IPS-20b (cell line): ENCODE results near the gene LMX1A.

ENCODE experiments used
- H3K27ac ChIP-seq: one replicate; pipeline ENCODE4 v1.5.1; 2013; ENCODE audit warnings: low read length
- H3K27me3 ChIP-seq: 2 replicates; pipeline ENCODE4 v1.6.1; 2013; ENCODE audit warnings: mild to moderate bottlenecking, low read length, inconsistent platforms; ENCODE audit not compliant: insufficient read depth
- H3K36me3 ChIP-seq: 2 replicates; pipeline ENCODE4 v1.6.1; 2013; ENCODE audit warnings: low read depth, mild to moderate bottlenecking, inconsistent platforms, low read length, moderate library complexity; ENCODE audit not compliant: insufficient read depth
- H3K4me1 ChIP-seq: 2 replicates; pipeline ENCODE4 v1.6.1; 2013; ENCODE audit warnings: mild to moderate bottlenecking, control low read depth, inconsistent platforms, low read length, moderate library complexity; ENCODE audit not compliant: insufficient read depth
- H3K4me3 ChIP-seq: 2 replicates; pipeline ENCODE4 v1.5.1; 2013; ENCODE audit warnings: mild to moderate bottlenecking, low read length, inconsistent platforms
- H3K9ac ChIP-seq: 2 replicates; pipeline ENCODE4 v1.6.1; 2013; ENCODE audit warnings: low read depth, mild to moderate bottlenecking, inconsistent platforms, low read length, moderate library complexity
- H3K9me3 ChIP-seq: 2 replicates; pipeline ENCODE4 v1.6.1; 2013; ENCODE audit warnings: mild to moderate bottlenecking, low read depth, low read length, inconsistent platforms; ENCODE audit not compliant: insufficient read depth

LMX1A gene

DNA sequence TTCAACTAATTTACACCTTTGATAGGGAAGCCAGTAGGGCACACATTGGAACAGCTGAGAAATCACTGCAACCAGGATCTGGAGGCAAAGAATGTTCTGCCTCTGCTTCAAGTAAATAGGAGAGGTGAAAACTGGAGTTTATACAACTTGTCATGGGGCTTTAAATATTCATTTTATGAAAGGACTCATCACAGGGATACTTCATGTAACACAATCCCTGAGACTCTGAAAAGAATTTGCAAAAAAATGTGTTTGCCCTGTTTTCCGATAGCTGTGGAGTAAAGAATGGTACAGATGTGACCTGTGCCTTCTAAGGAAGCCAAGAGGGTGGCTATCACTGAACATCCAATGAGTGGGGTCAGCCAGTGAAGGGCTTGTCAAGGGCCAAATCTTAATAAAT, 152.0 kb downstream of the LMX1A start:
- Histone ChIP-seq H3K9ac (no peak overlapping the region), H3K36me3 (no peaks in the 10 kb centered on the region), H3K9me3 (no peaks in the 10 kb centered on the region), H3K27ac (no peak overlapping the region), H3K4me1 (no peaks in the 10 kb centered on the region), H3K4me3 (no peak overlapping the region), H3K27me3 (no peaks in the 10 kb centered on the region)

DNA sequence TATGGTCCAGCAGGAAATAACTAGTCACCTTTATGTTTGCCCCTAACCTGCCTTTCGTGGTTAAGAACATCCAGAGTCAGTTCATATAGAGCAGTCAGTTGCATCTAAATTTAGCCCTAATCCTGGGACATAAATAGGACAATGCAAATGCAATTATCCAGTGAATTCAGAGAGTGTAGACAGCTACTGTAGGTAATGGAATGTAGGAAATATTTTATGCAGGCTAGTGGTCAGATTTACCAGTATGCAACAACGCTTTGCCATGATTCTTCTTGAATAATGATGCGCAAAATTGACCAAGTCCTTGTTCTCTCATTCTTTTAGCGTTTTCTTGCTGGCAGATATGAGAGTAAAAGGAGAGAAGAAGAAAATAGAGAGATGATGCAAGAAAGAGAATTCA, 165.4 kb downstream of the LMX1A start:
- H3K27ac ChIP-seq: no peak overlapping the region
- H3K27me3 ChIP-seq: no peaks in the 10 kb centered on the region; the same call in 1 of the 2 replicates
- no peaks in the 10 kb centered on the region for H3K4me1 ChIP-seq
- H3K9me3 ChIP-seq: no peaks in the 10 kb centered on the region
- no peak overlapping the region for H3K4me3 ChIP-seq
- no peaks in the 10 kb centered on the region for H3K36me3 ChIP-seq
- H3K9ac ChIP-seq: no peak overlapping the region

DNA sequence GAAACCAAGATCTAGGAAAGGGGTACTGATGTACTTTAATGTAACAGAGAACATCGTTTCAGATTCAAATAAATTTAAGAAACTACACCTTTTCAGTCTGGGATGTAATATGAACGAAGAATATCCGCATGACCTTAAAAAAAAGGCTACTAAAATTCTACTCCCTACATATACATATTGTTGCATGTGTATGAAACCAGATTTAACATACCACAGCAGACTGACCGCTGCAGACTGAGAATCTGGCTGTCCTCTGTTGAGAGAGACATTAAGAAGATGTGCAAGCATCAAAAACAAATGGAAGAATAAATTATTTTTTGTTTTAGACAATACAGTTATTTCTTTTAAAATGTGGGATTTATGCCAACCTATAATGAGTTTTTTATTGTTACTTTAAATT, 166.6 kb downstream of the LMX1A start:
- H3K9me3 ChIP-seq: no peaks in the 10 kb centered on the region
- no peak overlapping the region for H3K9ac ChIP-seq
- H3K4me3 ChIP-seq: no peak overlapping the region
- no peaks in the 10 kb centered on the region for H3K4me1 ChIP-seq
- no peaks in the 10 kb centered on the region; the same call in 1 of the 2 replicates for H3K27me3 ChIP-seq
- H3K36me3 ChIP-seq: no peaks in the 10 kb centered on the region
- no peak overlapping the region for H3K27ac ChIP-seq

DNA sequence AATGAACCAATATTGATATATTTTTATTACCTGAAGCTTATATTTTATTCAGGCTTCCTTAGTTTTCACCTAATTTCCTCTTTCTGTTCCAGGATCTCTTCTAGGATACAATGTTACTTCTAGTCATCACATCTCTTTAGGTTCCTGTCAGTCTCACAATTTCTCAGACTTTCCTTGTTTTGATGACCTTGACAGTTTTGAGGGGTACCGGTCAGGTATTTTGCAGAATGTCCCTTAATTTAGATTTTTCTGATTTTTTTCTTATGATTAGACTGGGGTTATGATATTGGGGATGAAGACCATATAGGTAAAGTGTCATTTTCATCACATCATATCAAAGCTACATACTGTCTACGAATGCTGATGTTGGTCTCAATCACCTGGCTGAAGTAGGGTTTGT, 167.5 kb downstream of the LMX1A start:
- Histone ChIP-seq H3K4me3 (no peak overlapping the region), H3K9ac (no peak overlapping the region), H3K27me3 (no peaks in the 10 kb centered on the region), H3K36me3 (no peaks in the 10 kb centered on the region), H3K9me3 (peaks cover 6% of the 10 kb centered on the region), H3K27ac (no peak overlapping the region), H3K4me1 (no peaks in the 10 kb centered on the region)

DNA sequence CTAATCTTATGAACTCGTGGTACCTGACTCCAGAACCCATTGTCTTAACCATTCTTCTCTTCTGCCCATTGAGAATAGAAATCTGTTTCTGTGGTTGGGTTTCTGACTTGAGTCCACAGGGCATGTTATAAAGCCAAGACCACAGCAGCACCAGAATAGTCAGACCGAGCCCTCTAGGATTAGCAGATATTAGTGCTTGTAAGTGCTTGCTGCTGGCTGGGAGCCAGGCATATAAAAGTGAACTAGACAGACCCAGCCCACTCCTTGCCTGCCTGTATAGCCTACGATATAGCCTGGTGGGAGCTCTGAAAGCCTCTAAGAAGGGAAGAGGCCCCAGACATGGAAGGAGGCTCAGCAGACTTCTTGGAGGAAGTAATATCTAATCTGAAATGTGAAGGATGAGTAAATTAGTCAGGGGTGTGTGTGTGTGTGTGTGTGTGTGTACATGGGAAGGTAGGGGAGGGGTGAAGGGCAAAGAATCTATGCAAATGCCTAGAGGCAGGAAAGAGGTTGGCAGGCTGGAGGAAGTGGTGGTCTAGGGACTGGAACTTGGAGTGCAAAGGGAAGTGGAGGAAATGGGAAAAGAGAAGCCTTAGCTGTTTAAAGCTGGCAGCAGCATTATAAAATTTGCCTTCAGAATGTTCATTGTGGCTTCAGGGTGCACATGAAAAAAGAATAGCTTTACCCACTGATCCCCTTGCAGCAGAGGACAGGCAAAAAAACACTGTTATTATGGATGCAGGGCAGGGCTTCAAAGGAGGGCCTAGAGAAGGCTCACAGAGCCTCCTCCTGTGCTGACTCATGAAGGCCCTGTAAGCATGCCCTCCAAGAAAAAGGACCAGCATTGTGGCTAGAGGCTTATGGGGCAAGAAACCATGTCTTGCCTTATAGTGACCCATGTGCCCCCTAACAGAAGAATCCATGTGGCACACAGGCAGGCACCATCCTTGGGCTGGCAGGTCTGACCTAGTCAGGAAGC, 169.2 kb downstream of the LMX1A start:
- Histone ChIP-seq H3K9me3 (peaks cover 23% of the 10 kb centered on the region), H3K4me3 (no peak overlapping the region), H3K4me1 (no peaks in the 10 kb centered on the region), H3K27ac (no peak overlapping the region), H3K9ac (no peak overlapping the region), H3K27me3 (no peaks in the 10 kb centered on the region), H3K36me3 (no peaks in the 10 kb centered on the region)

DNA sequence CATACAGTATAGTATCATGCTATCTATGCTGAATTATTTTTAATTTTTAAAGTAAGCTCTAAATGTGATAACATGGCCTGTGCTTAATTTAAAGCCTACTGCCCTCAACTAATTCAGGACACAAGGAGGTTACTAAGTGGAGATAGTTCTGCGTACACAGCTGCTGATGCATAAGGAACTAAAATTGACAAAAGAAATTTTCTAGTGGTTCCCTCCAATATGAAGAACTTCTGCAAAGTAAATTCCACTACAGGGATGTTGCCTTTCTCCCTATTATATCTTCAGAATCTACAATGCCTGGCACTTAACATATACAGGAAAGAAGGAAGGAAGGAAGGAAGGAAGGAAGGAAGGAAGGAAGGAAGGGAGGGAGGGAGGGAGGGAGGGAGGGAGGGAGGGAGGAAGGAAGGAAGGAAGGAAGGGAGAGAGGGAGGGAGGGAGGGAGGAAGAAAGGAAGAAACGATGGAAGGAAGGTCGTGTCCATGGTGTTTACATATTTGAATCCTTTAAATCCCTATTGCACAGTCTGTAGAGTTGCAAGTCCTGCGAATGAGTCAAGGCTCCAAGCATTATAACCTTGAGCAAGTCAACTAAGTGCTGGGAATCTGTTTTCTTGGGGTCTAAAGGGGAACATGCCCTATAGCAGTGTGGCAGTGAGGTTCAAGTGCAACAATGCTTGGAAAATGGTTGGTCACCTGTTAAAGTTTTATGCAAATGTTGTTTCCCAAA, 171.2 kb downstream of the LMX1A start:
- H3K9me3 ChIP-seq: peaks cover 27% of the 10 kb centered on the region
- no peaks in the 10 kb centered on the region for H3K36me3 ChIP-seq
- no peak overlapping the region for H3K4me3 ChIP-seq
- no peaks in the 10 kb centered on the region for H3K4me1 ChIP-seq
- H3K27ac ChIP-seq: no peak overlapping the region
- H3K27me3 ChIP-seq: no peaks in the 10 kb centered on the region
- H3K9ac ChIP-seq: no peak overlapping the region

DNA sequence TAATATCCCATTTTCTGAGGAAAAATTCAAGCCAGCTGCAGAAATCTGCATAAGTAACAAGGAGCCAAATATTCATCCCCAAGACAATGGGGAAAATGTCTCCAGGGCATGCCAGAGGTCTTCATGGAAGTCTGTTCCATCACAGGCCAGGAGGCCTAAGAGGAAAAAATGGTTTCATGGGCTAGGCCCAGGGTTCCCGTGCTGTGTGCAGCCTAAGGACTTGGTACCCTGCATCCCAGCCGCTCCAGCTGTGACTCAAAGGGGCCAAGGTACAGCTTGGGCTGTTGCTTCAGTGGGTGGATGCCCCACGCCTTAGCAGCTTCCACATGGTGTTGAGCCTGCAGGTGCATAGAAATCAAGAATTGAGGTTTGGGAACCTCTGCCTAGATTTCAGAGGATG, 173.5 kb downstream of the LMX1A start:
- H3K27me3 ChIP-seq: no peaks in the 10 kb centered on the region
- no peaks in the 10 kb centered on the region for H3K36me3 ChIP-seq
- no peak overlapping the region for H3K27ac ChIP-seq
- peaks cover 27% of the 10 kb centered on the region for H3K9me3 ChIP-seq
- H3K4me3 ChIP-seq: no peak overlapping the region
- no peak overlapping the region for H3K9ac ChIP-seq
- H3K4me1 ChIP-seq: no peaks in the 10 kb centered on the region

DNA sequence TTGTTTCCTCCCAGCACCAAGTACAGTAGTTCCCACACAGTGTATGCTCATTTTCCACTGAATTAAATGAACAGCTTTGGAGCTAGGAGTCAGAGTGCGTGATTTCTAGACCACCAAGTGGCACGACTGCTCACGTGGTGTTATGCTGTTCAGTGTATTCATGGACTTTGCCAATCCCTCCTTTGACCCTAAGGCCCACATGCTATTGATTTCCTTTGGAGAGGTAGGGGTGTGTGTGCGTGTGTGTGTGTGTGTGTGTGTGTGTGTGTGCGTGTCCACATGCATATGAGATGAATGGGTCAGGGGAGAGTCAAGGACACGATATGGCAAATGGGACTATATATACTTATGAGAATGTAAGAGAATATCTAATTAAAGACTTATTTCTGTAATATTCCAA, 177.2 kb downstream of the LMX1A start:
- Histone ChIP-seq H3K27ac (no peak overlapping the region), H3K4me1 (no peaks in the 10 kb centered on the region), H3K4me3 (no peak overlapping the region), H3K36me3 (no peaks in the 10 kb centered on the region), H3K9ac (no peak overlapping the region), H3K27me3 (no peaks in the 10 kb centered on the region), H3K9me3 (peaks cover 24% of the 10 kb centered on the region)

DNA sequence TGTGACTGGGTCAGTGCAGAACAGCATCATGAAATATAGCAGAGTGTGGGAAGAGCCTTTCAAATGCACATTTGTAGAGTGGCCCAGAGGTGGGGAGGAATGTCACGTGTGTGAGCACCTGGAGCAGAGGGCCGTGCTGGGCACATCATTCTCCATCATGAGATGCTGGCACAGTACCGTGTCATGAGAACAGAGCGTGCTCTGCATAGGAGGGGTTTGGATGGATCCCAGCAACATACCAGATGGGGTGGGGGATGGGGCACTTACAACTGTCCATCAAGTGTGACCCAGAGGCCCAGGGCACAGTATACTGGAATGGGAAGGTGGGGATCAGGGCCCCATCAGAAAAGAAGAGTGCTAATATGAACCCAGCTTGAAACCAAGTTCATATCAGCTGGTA, 182.0 kb downstream of the LMX1A start:
- no peaks in the 10 kb centered on the region for H3K27me3 ChIP-seq
- H3K4me3 ChIP-seq: no peak overlapping the region
- no peak overlapping the region for H3K9ac ChIP-seq
- H3K36me3 ChIP-seq: no peaks in the 10 kb centered on the region
- no peak overlapping the region for H3K27ac ChIP-seq
- H3K4me1 ChIP-seq: no peaks in the 10 kb centered on the region
- H3K9me3 ChIP-seq: no peaks in the 10 kb centered on the region

DNA sequence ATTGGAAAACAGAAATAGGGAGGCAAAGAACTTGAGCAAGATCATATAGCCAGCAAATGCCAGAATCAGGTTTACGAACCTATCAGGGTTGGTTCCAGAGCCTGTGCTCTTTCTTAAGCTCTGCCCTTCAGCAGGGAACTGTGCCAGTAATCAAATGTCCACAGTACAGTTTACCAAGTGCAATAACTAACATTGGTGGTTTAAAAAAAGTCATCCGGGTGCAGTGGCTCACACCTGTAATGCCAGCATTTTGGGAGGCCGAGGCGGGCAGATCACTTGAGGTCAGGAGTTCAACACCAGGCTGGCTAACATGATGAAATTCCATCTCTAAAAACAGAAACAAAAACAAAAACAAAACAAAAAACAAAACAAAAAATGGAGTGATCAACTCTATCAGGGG, 182.7 kb downstream of the LMX1A start:
- H3K9me3 ChIP-seq: no peaks in the 10 kb centered on the region
- H3K9ac ChIP-seq: no peak overlapping the region
- no peaks in the 10 kb centered on the region for H3K27me3 ChIP-seq
- H3K4me3 ChIP-seq: no peak overlapping the region
- no peaks in the 10 kb centered on the region for H3K4me1 ChIP-seq
- no peaks in the 10 kb centered on the region for H3K36me3 ChIP-seq
- H3K27ac ChIP-seq: no peak overlapping the region

DNA sequence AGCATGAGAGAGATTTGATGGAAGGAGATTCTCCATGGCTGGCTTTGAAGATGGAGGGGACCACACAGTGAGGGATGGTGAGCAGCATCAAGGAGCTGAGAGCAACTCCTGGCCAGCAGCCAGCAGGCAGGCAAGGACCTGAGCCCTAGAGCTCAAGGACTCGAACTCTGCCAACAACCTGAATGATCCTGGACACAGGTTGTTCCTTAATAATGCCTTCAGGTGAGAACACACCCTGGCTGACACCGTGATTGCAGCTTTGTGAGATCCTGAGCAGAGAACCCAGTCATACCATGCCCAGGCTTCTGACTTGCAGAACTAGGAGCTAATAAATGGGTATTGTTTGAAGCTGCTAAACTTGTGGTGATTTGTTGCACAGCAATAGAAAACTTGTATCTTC, 183.1 kb downstream of the LMX1A start:
- H3K4me1 ChIP-seq: no peaks in the 10 kb centered on the region
- H3K27ac ChIP-seq: no peak overlapping the region
- H3K36me3 ChIP-seq: no peaks in the 10 kb centered on the region
- no peak overlapping the region for H3K4me3 ChIP-seq
- no peaks in the 10 kb centered on the region for H3K9me3 ChIP-seq
- H3K9ac ChIP-seq: no peak overlapping the region
- no peaks in the 10 kb centered on the region for H3K27me3 ChIP-seq

DNA sequence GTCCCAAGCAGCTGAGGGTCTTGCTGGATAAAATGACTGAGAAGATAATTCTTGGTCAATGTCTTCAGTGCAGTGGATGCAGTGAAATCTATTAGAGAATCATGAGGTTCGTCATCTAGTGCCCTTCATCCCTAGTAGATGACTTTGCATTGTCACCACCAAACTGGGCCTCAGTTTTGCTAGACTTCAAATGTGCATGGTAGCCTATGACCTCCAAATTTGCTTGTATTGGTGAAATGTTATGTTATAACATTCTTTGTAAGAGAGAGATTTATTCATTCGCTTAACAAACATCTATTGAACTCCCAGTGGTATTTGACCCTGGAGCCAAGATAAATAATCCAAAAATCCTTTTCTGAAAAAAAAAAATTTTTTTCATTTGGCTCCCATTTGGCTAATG, 183.8 kb downstream of the LMX1A start:
- H3K27me3 ChIP-seq: no peaks in the 10 kb centered on the region
- H3K27ac ChIP-seq: no peak overlapping the region
- no peaks in the 10 kb centered on the region for H3K36me3 ChIP-seq
- H3K4me3 ChIP-seq: no peak overlapping the region
- no peak overlapping the region for H3K9ac ChIP-seq
- no peaks in the 10 kb centered on the region for H3K4me1 ChIP-seq
- no peaks in the 10 kb centered on the region for H3K9me3 ChIP-seq
